Upper lobe of right lung (tissue), 1 donor: ENCODE results near the gene TOX3. TPM values are rescaled to one million over a fixed set of nuclear protein-coding genes. Genes with fewer than 3 reads are reported as not detected.

Experiments used
- ATAC-seq: fragments of 200-7000 bp; cut with Tn5 transposase; one replicate; pipeline ENCODE4 v1.9.1; 2020; ENCODE audit warnings: mild to moderate bottlenecking, moderate library complexity
- DNase-seq: peaks from one replicate; pipeline ENCODE4 v3.0.0-alpha.2; 2020
- H3K27ac ChIP-seq: fragments of 200-600 bp; one replicate; pipeline ENCODE4 v1.8.0; 2022
- H3K27me3 ChIP-seq: fragments of 200-600 bp; one replicate; pipeline ENCODE4 v1.8.0; 2022; ENCODE audit warnings: mild to moderate bottlenecking
- H3K36me3 ChIP-seq: fragments of 200-600 bp; one replicate; pipeline ENCODE4 v1.8.0; 2022
- H3K4me1 ChIP-seq: fragments of 200-600 bp; one replicate; pipeline ENCODE4 v1.8.0; 2022
- H3K4me3 ChIP-seq: fragments of 200-600 bp; one replicate; pipeline ENCODE4 v1.8.0; 2022; ENCODE audit warnings: mild to moderate bottlenecking
- H3K9me3 ChIP-seq: fragments of 200-600 bp; one replicate; pipeline ENCODE4 v1.8.0; 2022
- CTCF ChIP-seq: fragments of 200-600 bp; IDR thresholded peaks from one replicate; pipeline ENCODE4 v1.8.0; 2022; ENCODE audit warnings: antibody characterized with exemption
- intact Hi-C: fragments of 100-400 bp; cut with DNase I; formaldehyde crosslinking; loops from one replicate; pipeline ENCODE4 v1.11.0; 2022
- total RNA-seq: library from RNA; stranded (reverse); fragmentation: NEBNext Ultra II Directional; extraction: Animal tissue kit (Norgen Biotek cat#: 25700); gene quantifications from one replicate; pipeline ENCODE4 v1.2.1, GENCODE V29; 2021
- donor health status: DM: no; HTN: yes; CAD: no; lungs with severe emphysema.

The TOX3 gene
- total RNA-seq, 1 donor from 2014 or later: 3.7 TPM

- no peak for DNase-seq
- H3K27ac ChIP-seq: no peak overlapping the region
Observed at GRCh38 chr16:52577130-52577706, 30.3 kb upstream of the TOX3 start.

GRCh38 chr16:52573365-52574299 lies 26.7 kb upstream of the TOX3 start:
- H3K27me3 ChIP-seq: no peaks in the 10 kb centered on the region
- no peak overlapping the region for H3K4me3 ChIP-seq
- peak; percentile 81 for ATAC-seq
- no peak for TF ChIP-seq CTCF
- no peaks in the 10 kb centered on the region for H3K36me3 ChIP-seq
- H3K9me3 ChIP-seq: no peaks in the 10 kb centered on the region
- no peaks in the 10 kb centered on the region for H3K4me1 ChIP-seq
- H3K27ac ChIP-seq: no peak overlapping the region
- DNase-seq: no peak
- intact Hi-C loops: no loop called here

More at GRCh38 chr16:52577130-52577706, 30.3 kb upstream of the TOX3 start:
- no peaks in the 10 kb centered on the region for H3K4me1 ChIP-seq
- no peaks in the 10 kb centered on the region for H3K36me3 ChIP-seq
- ATAC-seq: no peak
- no peaks in the 10 kb centered on the region for H3K27me3 ChIP-seq
- intact Hi-C loops: no loop called here
- no peaks in the 10 kb centered on the region for H3K9me3 ChIP-seq
- TF ChIP-seq CTCF: no peak
- no peak overlapping the region for H3K4me3 ChIP-seq

- no peak for DNase-seq
- intact Hi-C loops: no loop called here
- H3K9me3 ChIP-seq: no peaks in the 10 kb centered on the region
- no peak overlapping the region for H3K4me3 ChIP-seq
- ATAC-seq: no peak
- no peak overlapping the region for H3K27ac ChIP-seq
- H3K36me3 ChIP-seq: no peaks in the 10 kb centered on the region
- no peak for TF ChIP-seq CTCF
- H3K27me3 ChIP-seq: no peaks in the 10 kb centered on the region
- H3K4me1 ChIP-seq: no peaks in the 10 kb centered on the region
Observed at GRCh38 chr16:52572656-52573055, 25.7 kb upstream of the TOX3 start.

- Histone ChIP-seq H3K27me3 (no peaks in the 10 kb centered on the region), H3K9me3 (no peaks in the 10 kb centered on the region), H3K36me3 (no peaks in the 10 kb centered on the region), H3K27ac (no peak overlapping the region), H3K4me3 (no peak overlapping the region), H3K4me1 (no peaks in the 10 kb centered on the region)
- intact Hi-C loops: no loop called here
- ATAC-seq (no peak), DNase-seq (no peak)
- no peak for TF ChIP-seq CTCF
Observed at GRCh38 chr16:52570495-52571091, 23.6 kb upstream of the TOX3 start.

- Histone ChIP-seq H3K36me3 (no peaks in the 10 kb centered on the region), H3K27ac (no peak overlapping the region), H3K4me1 (no peaks in the 10 kb centered on the region), H3K4me3 (no peak overlapping the region), H3K27me3 (no peaks in the 10 kb centered on the region), H3K9me3 (no peaks in the 10 kb centered on the region)
- ATAC-seq: no peak
- TF ChIP-seq CTCF: no peak
- no peak for DNase-seq
- intact Hi-C loops: no loop called here
Observed at GRCh38 chr16:52569701-52570100, 22.8 kb upstream of the TOX3 start.
